ENCODE data around the gene ADAMTS17. TPM values are rescaled to one million over a fixed set of nuclear protein-coding genes. Genes with fewer than 3 reads are reported as not detected.

The ADAMTS17 gene
- total RNA-seq, 1 experiment from 2014 or later: 1.6 TPM

- Histone ChIP-seq H3K27ac (ENCODE audit: low read length) (no peak overlapping the region), H3K27me3 (ENCODE audit: control insufficient read depth, insufficient read depth, low read length) (no peaks in the 10 kb centered on the region), H3K9me3 (ENCODE audit: control insufficient read depth, insufficient read depth, low read depth, low read length) (no peaks in the 10 kb centered on the region; the same call in 1 of the 2 replicates), H3K36me3 (ENCODE audit: control insufficient read depth, insufficient read depth, low read length) (no peaks in the 10 kb centered on the region), H3K4me3 (ENCODE audit: low read depth in 2 of 2, low read length in 2 of 2) (no peak overlapping the region), H3K4me1 (ENCODE audit: control insufficient read depth, insufficient read depth, low read length) (no peaks in the 10 kb centered on the region)
- no peak for TF ChIP-seq CTCF (IDR thresholded peaks at IDR 0.05)
- no peak for TF ChIP-seq SIN3A (IDR thresholded peaks at IDR 0.05; ENCODE audit: borderline replicate concordance, insufficient read depth, low read depth, low read length)
- no peak for TF ChIP-seq REST (IDR thresholded peaks at IDR 0.05; ENCODE audit: insufficient read depth in 1 of 2, low read depth in 2 of 2, low read length in 1 of 2)
- no peak for TF ChIP-seq POLR2AphosphoS5 (IDR thresholded peaks at IDR 0.05; ENCODE audit: low read depth, low read length)
- no peak for TF ChIP-seq TCF7L2 (IDR thresholded peaks at IDR 0.05; ENCODE audit: low read depth, low read length)
- DNase-seq (ENCODE audit: low read depth, low spot score) (no peak), ATAC-seq (no peak)
- in situ Hi-C loops (cut with HindIII; ENCODE audit: low pct_unique_long_range_greater_than_20kb, low sequenced_read_pairs) (no loop called here), intact Hi-C loops (cut with micrococcal nuclease; ENCODE audit: unreplicated experiment) (no loop called here)
- ChIA-PET POLR2A (no interaction called here), CTCF (no interaction called here)
- no TSS peak for BruUV-seq (replicated peaks)
Observed at GRCh38 chr15:100245855-100246254, 95.9 kb downstream of the ADAMTS17 start.

GRCh38 chr15:100245487-100245820 is 96.3 kb downstream of the ADAMTS17 start:
- Histone ChIP-seq H3K9me3 (ENCODE audit: control insufficient read depth, insufficient read depth, low read depth, low read length) (no peaks in the 10 kb centered on the region; the same call in 1 of the 2 replicates), H3K4me3 (ENCODE audit: low read depth in 2 of 2, low read length in 2 of 2) (no peak overlapping the region), H3K4me1 (ENCODE audit: control insufficient read depth, insufficient read depth, low read length) (no peaks in the 10 kb centered on the region), H3K36me3 (ENCODE audit: control insufficient read depth, insufficient read depth, low read length) (no peaks in the 10 kb centered on the region), H3K27ac (ENCODE audit: low read length) (no peak overlapping the region), H3K27me3 (ENCODE audit: control insufficient read depth, insufficient read depth, low read length) (no peaks in the 10 kb centered on the region)
- intact Hi-C loops (cut with micrococcal nuclease; ENCODE audit: unreplicated experiment) (no loop called here), in situ Hi-C loops (cut with HindIII; ENCODE audit: low pct_unique_long_range_greater_than_20kb, low sequenced_read_pairs) (no loop called here)
- ATAC-seq (no peak), DNase-seq (ENCODE audit: low read depth, low spot score) (no peak)
- no TSS peak for BruUV-seq (replicated peaks)
- TF ChIP-seq CTCF (IDR thresholded peaks at IDR 0.05): no peak
- no peak for TF ChIP-seq POLR2AphosphoS5 (IDR thresholded peaks at IDR 0.05; ENCODE audit: low read depth, low read length)
- no peak for TF ChIP-seq REST (IDR thresholded peaks at IDR 0.05; ENCODE audit: insufficient read depth in 1 of 2, low read depth in 2 of 2, low read length in 1 of 2)
- no peak for TF ChIP-seq SIN3A (IDR thresholded peaks at IDR 0.05; ENCODE audit: borderline replicate concordance, insufficient read depth, low read depth, low read length)
- TF ChIP-seq TCF7L2 (IDR thresholded peaks at IDR 0.05; ENCODE audit: low read depth, low read length): no peak
- ChIA-PET POLR2A (interaction anchor here (0.7 kb wide), 1 partner anchor 41 kb away, joined by 3 read pairs; no protein-coding TSS in a partner anchor), CTCF (no interaction called here)
